Activated CD4-positive, alpha-beta T cell treated with anti-CD3 and anti-CD28 coated beads, Interleukin-2, amount 50 U/mL, for 48 hours (primary cell): ENCODE results near the gene CCDC148.

ENCODE experiments used
- DNase-seq, 2 experiments: peaks; one replicate each; pipeline ENCODE4 v3.0.0-alpha.2; 2020

CCDC148 gene

DNA sequence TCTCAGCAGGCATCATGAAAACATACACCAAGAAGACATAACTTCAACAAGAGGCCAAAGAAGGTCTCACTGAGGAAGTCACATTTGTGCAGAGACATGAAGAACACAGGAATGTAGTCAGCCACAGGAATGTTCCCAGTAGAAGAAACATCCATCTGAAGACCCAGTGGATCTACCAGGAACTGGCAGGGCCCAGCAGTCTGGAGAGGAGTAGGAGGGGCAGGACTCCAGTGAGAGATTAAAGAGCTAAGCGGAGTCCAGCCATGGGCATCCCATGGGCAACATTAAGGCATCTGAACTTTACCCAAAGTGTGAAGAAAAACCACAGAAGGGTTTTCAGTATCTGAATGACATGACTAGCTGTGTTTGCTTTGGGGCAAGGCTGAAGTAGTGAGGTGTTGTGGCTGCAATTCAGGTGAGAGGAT is 251.8 kb downstream of the CCDC148 start:
- no peak for DNase-seq

DNA sequence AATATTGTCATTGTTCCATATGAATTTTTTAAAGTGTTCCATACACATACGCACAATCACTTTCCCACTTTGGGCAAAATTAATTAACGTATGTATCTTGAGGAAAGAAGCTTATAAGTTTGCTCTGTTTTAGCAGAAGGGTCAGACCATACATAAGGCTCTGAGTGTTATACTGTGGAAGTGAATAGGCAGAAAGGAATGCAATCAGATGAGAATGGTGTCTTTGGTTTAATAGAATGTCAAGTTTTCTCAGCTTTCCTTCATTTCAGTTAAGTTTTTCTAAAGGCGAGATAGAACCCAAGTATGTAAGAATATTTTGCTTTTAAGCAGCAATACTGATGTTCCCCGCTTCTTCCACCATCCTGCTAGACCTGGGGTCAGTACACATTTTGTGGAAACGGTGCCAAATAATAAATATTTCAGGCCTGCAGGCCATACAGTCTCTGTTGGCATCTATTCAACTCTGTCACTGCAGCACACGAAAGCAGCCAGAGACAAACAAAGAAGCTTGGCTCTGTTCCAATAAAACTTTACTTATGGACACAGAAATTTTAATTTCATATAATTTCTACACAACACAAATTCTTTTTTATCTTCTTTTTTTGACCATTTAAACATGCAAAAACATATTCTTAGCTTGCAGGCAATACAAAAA is 254.3 kb downstream of the CCDC148 start:
- no peak for DNase-seq

DNA sequence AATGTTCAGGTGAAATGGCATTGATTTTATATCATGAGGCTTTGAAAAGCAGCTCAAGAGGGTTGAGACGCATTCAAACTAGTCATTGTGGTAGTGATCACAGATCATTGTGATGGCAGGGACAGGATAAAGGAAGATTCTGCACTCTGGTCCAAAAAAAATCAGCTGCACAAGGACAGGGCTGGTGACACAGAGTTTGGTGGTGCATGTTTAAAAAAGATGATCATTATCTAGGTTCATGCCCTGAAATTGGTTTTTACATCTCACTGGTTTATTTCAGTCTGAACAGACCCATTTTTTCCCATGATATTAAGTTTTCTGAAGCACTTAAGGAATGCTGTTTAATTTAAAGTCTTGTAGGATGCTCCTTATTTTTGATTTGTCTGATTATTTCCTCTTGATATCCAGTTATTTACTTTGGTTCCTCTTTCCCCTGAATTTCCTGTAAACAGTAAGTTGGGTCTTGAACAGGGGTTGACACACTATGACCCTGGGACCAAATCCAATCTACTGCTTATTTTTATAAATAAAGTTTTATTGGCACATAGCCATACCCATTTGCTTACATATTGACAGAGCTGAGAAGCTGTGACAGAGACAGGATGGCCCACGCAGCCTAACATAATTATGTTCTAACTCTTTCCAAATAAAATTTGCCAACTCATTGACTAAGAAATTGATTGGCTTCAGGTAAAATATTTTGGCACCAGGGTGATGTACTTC is 256.5 kb downstream of the CCDC148 start:
- DNase-seq: no peak

- DNase-seq: no peak
Observed at GRCh38 chr2:158197940-158198339, 258.6 kb downstream of the CCDC148 start.

GRCh38 chr2:158194229-158194628 is 262.3 kb downstream of the CCDC148 start:
- DNase-seq: no peak

DNA sequence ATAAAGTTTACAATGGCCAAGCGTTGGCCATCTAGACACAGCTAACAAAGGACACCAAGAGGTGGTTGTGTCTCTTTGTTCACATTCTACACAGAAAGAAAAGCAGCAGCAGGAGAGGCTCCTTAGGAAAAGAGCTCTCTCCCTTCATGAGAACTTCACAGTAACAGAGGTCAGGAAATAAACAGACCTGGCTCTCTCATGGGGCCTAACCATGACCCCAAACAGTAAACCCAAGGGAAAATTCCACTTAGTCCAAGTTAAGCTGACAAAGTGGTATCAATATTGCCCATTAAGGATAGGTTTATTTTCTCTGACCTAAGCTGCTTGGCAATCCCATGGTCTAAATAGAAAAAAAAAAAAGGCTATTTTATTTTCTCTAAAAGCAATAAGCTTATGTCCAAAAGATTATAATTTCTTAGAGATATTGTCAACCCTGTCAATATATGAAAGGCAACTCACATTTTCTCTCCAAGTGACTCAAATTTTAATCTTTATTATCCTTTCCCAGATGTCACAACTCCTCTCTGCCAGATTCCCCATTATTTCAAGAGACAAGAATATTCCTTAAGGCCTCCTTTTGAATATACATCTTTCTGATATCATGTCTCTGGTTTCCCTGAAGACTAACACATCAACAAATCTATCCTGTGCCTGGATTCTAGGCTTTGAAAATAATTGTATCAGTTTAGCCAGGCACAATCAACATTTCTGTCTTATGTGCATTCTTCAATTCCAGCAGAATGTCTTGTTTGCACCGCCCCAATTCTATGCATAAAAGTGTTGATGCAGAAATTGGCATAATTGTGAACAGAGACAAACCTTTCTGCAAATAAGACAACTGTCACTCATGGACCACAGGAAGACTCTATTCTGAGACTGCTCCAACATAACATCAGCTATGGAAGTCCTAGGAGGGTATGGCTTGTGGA is 263.8 kb downstream of the CCDC148 start:
- no peak for DNase-seq

- peak; percentile 4 to 21 for DNase-seq
Observed at GRCh38 chr2:158191076-158191895, 265.3 kb downstream of the CCDC148 start.

DNA sequence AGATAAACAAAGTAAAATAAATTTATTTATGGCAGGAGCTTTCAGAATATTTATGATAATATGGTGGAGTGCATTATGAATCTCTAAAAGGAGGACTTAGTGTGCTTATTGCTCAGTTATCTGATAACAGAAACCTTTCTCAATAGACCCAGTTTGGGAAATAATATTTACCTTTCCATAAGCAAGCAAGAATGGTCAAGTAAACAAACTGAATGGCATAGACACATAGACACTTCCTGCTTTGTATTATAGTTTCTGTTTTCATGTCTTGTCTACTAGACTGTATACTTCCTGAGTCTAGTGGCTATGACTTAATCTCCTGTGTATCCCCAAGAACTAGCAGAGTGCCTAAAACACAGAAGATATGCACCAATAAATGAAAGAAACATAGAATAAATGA is 267.0 kb downstream of the CCDC148 start:
- no peak for DNase-seq

- DNase-seq: no peak
Observed at GRCh38 chr2:158187908-158188307, 268.6 kb downstream of the CCDC148 start.

DNA sequence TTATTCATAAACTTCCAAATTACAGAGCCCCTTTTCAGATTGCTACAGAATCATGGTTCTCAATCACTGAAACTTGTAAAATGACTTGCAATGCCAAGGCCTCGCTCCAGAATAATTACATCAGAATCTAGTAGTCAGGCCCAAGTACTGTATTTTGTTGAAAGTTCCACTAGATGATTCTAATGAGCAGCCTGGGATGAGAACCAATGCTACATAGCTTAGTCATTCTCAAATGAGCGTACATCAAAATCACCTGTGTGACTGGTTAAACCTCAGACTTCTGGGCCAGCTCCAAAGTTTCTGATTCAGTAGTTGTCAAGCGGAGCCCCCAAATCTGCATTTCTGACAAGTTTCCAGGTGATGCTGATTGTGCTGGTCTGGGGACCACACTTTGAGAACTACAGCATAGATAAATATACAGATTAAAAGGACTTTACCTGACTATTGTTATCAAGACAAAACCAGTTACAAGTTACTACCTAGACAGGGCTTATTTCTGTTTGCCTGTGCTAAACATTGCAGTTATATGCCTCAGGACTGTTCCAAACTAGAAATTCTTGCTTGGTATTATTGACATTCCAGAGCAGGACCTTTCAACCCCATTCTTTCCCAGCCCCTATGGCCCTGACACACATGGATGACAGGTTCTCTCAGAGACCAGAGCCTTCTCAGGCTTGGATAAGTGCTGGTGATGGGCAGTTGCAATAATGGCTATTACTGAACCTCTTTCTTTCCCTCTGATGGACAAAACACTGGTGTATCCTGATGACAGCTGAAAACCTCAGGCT is 271.8 kb downstream of the CCDC148 start:
- no peak for DNase-seq

DNA sequence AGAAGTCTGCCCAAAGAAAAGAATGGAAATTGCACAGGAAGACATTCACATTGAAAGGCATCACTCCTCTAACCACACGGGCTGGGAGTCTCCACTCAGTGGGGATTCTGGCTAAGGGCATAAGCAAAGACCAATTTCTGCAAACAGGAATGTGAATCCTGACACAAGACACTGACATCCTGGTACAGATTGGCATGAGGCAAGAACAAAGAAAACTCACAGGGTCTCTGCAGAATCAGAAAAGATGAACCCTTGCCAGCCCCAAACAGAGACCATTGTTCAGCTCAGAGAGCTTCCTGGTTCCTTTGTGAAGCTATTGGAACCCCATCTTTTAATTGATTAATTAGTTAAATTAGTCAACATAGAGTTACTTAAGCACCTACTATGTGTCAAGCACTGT is 272.6 kb downstream of the CCDC148 start:
- no peak for DNase-seq

- no peak for DNase-seq
Observed at GRCh38 chr2:158182676-158183295, 273.8 kb downstream of the CCDC148 start.

DNA sequence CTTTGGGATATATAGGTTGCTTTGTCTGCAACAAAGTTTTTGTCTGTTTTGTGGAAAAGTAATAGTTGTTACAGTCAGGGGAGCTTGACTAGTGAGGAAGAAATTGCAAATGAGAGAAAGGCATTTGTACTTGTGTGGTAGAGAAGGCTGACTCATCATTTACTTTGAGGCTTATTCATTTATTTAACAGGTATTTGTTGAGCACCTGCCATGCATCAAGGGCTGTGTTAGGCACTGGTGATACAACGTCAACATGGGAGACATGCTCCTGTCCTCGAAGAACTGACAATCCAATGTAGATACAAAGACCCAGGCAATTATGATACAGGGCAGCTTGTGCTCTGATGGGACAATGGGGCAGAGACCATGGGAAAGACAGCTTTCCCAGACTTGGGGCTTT is 275.4 kb downstream of the CCDC148 start:
- DNase-seq: no peak

DNA sequence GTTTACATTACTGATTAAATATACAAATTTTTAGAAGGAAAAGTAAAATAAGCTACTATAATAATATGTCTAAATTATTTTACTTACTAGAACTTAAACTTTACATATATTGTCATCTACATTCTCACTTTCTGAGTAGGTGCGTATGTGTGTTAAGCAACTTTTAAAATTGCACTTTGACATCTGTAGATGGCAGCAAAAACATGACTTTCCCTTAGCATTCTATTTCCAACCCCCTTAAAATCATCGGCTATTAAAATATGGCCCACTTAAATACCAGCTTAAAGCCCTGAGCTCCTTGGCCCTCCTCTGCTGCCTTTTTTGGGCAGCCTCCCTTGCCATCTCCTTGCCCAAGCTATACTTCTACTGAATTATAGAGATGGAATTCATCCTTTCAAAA is 276.9 kb downstream of the CCDC148 start:
- no peak for DNase-seq

DNA sequence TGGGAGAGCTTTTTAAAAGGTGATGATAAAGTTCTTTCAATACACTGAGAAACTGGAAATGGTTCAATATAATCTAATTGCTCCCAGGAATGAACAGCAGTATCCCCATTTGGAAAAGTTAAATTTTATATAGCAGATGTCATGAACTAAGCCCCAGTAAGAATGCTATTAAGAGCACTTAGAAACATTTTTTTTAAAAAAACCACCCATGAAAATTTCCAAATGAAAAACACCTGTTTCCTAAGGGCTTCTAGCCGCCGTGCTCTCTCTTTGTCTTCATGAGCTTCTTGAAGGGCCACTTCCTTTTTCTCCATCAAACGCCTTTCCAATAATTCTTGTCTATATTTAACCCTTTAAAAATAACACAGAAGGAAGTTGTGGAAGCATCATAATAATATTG is 277.9 kb downstream of the CCDC148 start:
- no peak for DNase-seq

DNA sequence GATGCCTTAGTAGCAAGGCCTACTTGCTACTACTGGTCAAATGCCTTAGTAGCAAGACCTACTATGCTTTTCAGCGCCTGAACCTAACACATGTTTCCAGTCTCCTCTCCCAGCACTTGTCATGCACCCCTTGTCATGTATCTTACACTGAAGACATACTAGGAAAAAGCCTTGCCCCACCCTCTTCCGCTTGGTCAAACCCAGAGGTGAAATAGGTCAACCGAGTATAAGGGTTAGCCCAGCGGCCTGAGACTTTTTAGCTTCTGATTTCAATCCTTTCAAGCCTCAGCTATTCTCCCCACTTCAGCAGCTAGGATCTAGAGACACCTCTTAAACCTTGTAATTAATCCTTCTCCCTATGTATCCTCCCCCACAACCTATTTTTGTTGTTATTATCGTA is 281.6 kb downstream of the CCDC148 start:
- no peak for DNase-seq

GRCh38 chr2:158174495-158174894 is 282.1 kb downstream of the CCDC148 start:
- no peak for DNase-seq

GRCh38 chr2:158172719-158173118 is 283.8 kb downstream of the CCDC148 start:
- DNase-seq: no peak

DNA sequence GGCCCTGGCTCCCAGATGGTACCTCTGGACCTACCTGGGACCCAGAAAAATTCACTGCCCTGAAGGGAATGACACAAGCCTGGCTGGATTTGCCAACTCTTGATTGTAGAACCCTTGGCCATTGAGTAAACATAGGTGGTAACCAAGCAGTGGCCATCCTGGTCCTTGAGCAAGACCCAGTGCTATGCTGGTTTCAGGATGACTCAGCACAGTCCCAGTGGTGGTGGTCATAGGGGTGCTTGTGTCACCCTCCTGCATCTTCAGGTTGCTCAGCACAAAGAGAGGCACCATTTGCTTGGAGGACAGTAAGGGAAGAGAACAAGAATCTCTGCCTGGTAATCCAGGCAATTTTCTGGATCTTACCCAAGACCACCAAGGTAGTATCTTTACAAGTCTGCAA is 302.0 kb downstream of the CCDC148 start:
- DNase-seq: no peak

DNA sequence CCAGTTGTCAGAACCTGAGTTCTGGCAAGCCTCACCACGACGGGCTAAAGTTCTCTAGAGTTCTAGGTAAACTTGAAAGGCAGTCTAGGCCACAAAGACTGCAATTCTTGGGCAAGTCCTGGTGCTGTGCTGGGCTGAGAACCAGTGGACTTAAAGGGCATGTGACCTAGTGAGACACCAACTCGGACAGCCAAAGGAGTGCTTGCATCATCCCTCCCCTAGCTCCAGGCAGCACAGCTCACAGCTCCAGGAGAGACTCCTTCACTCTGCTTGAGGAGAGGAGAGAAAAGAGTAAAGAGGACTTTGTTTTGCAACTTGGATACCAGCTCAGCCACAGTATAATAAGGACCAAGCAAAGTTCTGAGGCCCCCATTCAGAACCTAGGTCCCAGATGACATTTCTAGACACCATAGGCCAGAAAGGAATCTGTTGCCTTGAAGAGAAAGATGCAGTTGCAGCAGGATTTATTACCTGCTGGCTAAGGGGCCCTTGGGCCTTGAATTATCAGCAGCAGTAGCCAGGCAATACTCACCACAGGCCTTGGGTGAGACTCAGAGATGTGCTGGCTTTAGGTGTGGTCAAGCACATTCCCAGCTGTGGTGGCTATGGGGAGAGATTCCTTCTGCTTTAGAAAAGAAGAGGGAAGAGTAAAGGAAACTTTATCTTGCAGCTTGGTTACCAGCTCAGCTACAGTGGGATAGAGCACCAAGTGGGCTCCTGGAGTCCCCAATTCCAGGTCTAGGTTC is 303.1 kb downstream of the CCDC148 start:
- no peak for DNase-seq
